ENCODE data around the gene SLC25A46.

The SLC25A46 gene

GRCh38 chr5:110802998-110803397 is 64.2 kb downstream of the SLC25A46 start:
- TF ChIP-seq EGR1 (IDR thresholded peaks at IDR 0.05) (no peak), CREB1 (IDR thresholded peaks at IDR 0.05; ENCODE audit: low read depth) (no peak), MAX (IDR thresholded peaks at IDR 0.05) (no peak), TAF1 (IDR thresholded peaks at IDR 0.05; ENCODE audit: low read depth) (no peak), RAD21 (IDR thresholded peaks at IDR 0.05; ENCODE audit: low read depth) (no peak), NFIC (IDR thresholded peaks at IDR 0.05) (no peak), TCF12 (IDR thresholded peaks at IDR 0.05; ENCODE audit: low read depth) (no peak), EP300 (IDR thresholded peaks at IDR 0.05; ENCODE audit: borderline replicate concordance) (no peak), FOXM1 (IDR thresholded peaks at IDR 0.05; ENCODE audit: borderline replicate concordance, low read depth) (no peak)

- TF ChIP-seq TAF1 (IDR thresholded peaks at IDR 0.05; ENCODE audit: low read depth) (no peak), EGR1 (IDR thresholded peaks at IDR 0.05) (no peak), REST (IDR thresholded peaks at IDR 0.05; ENCODE audit: low read depth) (no peak), YY1 (IDR thresholded peaks at IDR 0.05; ENCODE audit: low read depth) (no peak), FOXM1 (IDR thresholded peaks at IDR 0.05; ENCODE audit: borderline replicate concordance, low read depth) (no peak), TEAD4 (IDR thresholded peaks at IDR 0.05) (no peak), CEBPB (IDR thresholded peaks at IDR 0.05) (no peak), EP300 (IDR thresholded peaks at IDR 0.05; ENCODE audit: borderline replicate concordance) (no peak)
Observed at GRCh38 chr5:110803467-110804326, 64.9 kb downstream of the SLC25A46 start.

DNA sequence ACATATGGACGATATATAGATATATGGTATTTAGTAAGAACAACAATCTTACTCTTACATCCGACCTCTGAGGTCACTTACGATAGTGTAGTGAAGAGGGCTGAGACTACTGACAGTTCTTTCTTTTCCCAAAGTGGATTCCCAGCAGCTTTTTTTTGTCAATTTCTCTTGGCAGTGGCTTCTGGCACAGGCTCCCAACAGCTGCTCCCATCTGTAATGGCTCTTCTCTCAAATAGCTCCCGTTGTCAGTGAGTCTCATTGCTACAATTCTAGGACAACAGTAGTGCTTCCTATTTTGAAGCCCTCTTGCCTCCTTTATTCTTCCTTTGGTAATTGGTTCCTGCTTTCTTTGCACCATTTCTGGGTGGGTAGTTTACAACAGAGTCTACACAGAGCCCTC is 68.4 kb downstream of the SLC25A46 start:
- TF ChIP-seq REST (IDR thresholded peaks at IDR 0.05; ENCODE audit: low read depth) (no peak), YY1 (IDR thresholded peaks at IDR 0.05; ENCODE audit: low read depth) (no peak), TEAD4 (IDR thresholded peaks at IDR 0.05) (no peak), MAX (IDR thresholded peaks at IDR 0.05) (no peak), NFIC (IDR thresholded peaks at IDR 0.05) (no peak), CEBPB (IDR thresholded peaks at IDR 0.05) (no peak), TCF12 (IDR thresholded peaks at IDR 0.05; ENCODE audit: low read depth) (no peak), TAF1 (IDR thresholded peaks at IDR 0.05; ENCODE audit: low read depth) (no peak)
- TF ChIP-seq, protein P1, sequence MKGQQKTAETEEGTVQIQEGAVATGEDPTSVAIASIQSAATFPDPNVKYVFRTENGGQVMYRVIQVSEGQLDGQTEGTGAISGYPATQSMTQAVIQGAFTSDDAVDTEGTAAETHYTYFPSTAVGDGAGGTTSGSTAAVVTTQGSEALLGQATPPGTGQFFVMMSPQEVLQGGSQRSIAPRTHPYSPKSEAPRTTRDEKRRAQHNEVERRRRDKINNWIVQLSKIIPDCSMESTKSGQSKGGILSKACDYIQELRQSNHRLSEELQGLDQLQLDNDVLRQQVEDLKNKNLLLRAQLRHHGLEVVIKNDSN (IDR thresholded peaks at IDR 0.05) = no peak

DNA sequence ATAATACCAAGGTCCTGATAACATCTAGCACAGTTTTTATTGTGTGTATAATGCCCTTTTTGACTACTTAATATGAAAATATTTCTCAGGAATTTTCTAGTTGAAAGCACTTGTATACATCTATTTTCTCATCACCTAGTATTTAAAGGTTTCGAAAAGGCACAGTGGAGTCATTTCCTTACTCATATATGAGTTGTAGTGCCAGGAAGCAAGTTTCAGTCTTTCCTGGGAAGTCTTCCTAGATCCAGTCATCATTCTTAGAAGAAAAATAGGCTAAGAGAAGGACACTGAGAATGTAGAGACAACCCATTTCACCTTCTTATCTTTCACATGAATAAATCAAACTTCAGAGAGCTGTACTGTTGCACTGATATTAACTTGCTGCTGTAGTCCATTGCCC is 70.2 kb downstream of the SLC25A46 start:
- TF ChIP-seq FOXM1 (IDR thresholded peaks at IDR 0.05; ENCODE audit: borderline replicate concordance, low read depth) (no peak), TCF12 (IDR thresholded peaks at IDR 0.05; ENCODE audit: low read depth) (no peak), TEAD4 (IDR thresholded peaks at IDR 0.05) (no peak), MAX (IDR thresholded peaks at IDR 0.05) (no peak), EP300 (IDR thresholded peaks at IDR 0.05; ENCODE audit: borderline replicate concordance) (no peak), ZBTB7A (IDR thresholded peaks at IDR 0.05; ENCODE audit: low read depth) (no peak), CEBPB (IDR thresholded peaks at IDR 0.05) (no peak), CREB1 (IDR thresholded peaks at IDR 0.05; ENCODE audit: low read depth) (no peak), NFIC (IDR thresholded peaks at IDR 0.05) (no peak), EGR1 (IDR thresholded peaks at IDR 0.05) (no peak), TAF1 (IDR thresholded peaks at IDR 0.05; ENCODE audit: low read depth) (no peak), RAD21 (IDR thresholded peaks at IDR 0.05; ENCODE audit: low read depth) (no peak), REST (IDR thresholded peaks at IDR 0.05; ENCODE audit: low read depth) (no peak), YY1 (IDR thresholded peaks at IDR 0.05; ENCODE audit: low read depth) (no peak)
- TF ChIP-seq, protein P1 (IDR thresholded peaks at IDR 0.05) = no peak
